ENCODE data around the gene CCM2. TPM values are rescaled to one million over a fixed set of nuclear protein-coding genes. Genes with fewer than 3 reads are reported as not detected.

CCM2 gene
- total and polyA plus RNA-seq, 4 donors = 21.7 to 57.6 (median 51.1) TPM

DNA sequence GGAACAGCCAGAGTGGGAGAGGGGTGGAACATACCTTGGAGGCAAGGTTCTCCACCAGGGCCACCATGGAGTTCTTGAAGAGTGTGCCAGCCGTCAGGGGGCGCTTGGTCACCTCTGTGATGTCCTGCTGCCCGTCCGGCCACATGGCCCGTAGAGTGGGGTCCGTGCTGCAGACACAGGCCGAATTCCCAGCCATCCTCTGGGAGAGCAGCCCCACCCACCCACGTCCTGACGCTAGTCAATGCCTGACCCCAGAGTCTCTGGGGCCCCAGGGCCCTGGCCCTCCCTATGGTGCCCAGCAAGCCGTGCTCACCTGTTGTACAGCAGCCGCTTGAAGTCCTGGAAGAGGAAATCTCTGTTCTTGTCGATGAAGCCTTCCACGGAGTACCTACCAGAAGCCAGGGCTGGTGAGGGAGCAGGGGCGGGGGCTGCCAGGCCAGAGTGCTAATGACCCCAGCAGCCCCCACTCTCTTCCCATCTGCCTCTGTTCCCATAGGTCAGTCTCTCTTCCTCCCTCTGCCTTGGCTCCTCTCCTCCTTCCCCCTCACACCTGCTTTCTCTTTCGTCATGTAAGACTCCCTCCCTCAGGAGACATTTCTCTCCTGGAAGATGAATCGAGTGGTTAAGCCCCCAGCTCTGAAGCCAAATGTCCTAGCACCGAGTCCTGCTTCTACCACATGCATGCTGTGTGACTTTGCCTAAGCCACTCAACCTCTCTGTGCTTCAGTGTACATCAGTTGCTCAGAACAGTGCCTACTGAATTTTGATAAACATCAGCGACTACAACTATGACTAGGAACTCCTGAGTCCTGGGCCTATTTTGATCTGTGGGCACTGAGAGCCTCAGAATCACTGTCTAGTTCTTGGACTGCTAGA lies 32.2 kb upstream of the CCM2 start:
- WGBS, 2 donors = 78 to 82% methylated on average over 15 to 18 of the region's 18 CpGs
- H3K27ac ChIP-seq (ENCODE audit: low read depth in 1 of 2, low read length in 1 of 2) = no peak overlapping the region
- TF ChIP-seq, protein P1, sequence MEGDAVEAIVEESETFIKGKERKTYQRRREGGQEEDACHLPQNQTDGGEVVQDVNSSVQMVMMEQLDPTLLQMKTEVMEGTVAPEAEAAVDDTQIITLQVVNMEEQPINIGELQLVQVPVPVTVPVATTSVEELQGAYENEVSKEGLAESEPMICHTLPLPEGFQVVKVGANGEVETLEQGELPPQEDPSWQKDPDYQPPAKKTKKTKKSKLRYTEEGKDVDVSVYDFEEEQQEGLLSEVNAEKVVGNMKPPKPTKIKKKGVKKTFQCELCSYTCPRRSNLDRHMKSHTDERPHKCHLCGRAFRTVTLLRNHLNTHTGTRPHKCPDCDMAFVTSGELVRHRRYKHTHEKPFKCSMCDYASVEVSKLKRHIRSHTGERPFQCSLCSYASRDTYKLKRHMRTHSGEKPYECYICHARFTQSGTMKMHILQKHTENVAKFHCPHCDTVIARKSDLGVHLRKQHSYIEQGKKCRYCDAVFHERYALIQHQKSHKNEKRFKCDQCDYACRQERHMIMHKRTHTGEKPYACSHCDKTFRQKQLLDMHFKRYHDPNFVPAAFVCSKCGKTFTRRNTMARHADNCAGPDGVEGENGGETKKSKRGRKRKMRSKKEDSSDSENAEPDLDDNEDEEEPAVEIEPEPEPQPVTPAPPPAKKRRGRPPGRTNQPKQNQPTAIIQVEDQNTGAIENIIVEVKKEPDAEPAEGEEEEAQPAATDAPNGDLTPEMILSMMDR (IDR thresholded peaks at IDR 0.05; ENCODE audit: control extremely low read depth, extremely low read depth) = no peak
- H3K36me3 ChIP-seq (ENCODE audit: control insufficient read depth in 4 of 4, insufficient read depth in 4 of 4, low read length in 4 of 4) = peaks cover 0 to 16% (median 0%) of the 10 kb centered on the region in 4 donors
- no peaks in the 10 kb centered on the region for H3K9me3 ChIP-seq (ENCODE audit: control insufficient read depth in 4 of 4, insufficient read depth in 3 of 4, low read length in 3 of 4)
- ATAC-seq (ENCODE audit: insufficient read depth, low FRiP score) = no peak
- H3K4me1 ChIP-seq (ENCODE audit: control insufficient read depth in 5 of 5, insufficient read depth in 5 of 5, low read length in 5 of 5) = peaks cover 0 to 2% (median 0%) of the 10 kb centered on the region in 5 donors
- H3K27me3 ChIP-seq (ENCODE audit: control insufficient read depth in 3 of 3, insufficient read depth in 3 of 3, low read length in 2 of 3) = peaks cover 0 to 7% (median 0%) of the 10 kb centered on the region in 3 donors
- no peak overlapping the region for H3K9ac ChIP-seq (ENCODE audit: insufficient read depth in 1 of 2, low read length in 2 of 2)
- no peak overlapping the region for H3K4me3 ChIP-seq
- peak; percentile 22 to 37 (median 31) for DNase-seq

DNA sequence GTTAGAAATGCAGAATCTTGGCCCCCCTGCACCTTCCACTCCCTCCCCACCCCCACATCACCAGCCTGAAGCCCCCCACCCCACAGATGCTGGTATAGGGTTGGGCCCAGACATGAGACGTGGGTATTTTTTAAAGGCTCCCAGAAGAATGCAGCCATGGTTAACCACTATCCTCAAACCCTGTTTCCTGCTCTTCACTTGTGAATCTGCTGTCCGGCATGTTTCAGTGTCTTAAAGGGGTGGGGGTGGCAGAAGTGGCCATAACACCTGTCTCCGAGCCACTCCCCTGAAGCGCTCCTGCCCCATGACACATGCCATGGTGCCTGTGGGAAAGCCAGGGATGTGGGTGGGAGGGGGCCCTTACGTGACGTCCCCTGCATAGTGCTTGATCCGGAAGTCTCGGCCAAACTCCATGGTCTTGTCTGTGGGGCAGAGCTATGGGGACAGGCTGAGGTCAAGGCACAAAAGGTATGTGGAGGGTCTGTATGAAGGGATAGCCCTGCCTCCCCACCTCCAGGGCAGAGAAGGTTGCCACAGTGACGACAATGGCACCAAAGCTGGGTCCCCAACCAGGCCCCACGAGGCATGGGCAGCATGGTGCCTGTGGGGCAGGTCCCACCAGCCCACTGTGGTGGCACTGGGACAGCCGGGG lies 30.8 kb upstream of the CCM2 start:
- H3K4me1 ChIP-seq (ENCODE audit: control insufficient read depth in 5 of 5, insufficient read depth in 5 of 5, low read length in 5 of 5) = no peaks in the 10 kb centered on the region
- no peak overlapping the region for H3K4me3 ChIP-seq
- H3K27me3 ChIP-seq (ENCODE audit: control insufficient read depth in 3 of 3, insufficient read depth in 3 of 3, low read length in 2 of 3) = no peaks in the 10 kb centered on the region
- H3K9ac ChIP-seq (ENCODE audit: insufficient read depth in 1 of 2, low read length in 2 of 2) = no peak overlapping the region
- WGBS, 2 donors = 92 to 98% methylated on average over 11 of the region's 11 CpGs
- TF ChIP-seq, protein P1 (IDR thresholded peaks at IDR 0.05; ENCODE audit: control extremely low read depth, extremely low read depth) = no peak
- no peaks in the 10 kb centered on the region for H3K9me3 ChIP-seq (ENCODE audit: control insufficient read depth in 4 of 4, insufficient read depth in 3 of 4, low read length in 3 of 4)
- H3K36me3 ChIP-seq (ENCODE audit: control insufficient read depth in 4 of 4, insufficient read depth in 4 of 4, low read length in 4 of 4) = peaks cover 0 to 12% (median 0%) of the 10 kb centered on the region in 4 donors
- ATAC-seq (ENCODE audit: insufficient read depth, low FRiP score) (no peak), DNase-seq (no peak)
- H3K27ac ChIP-seq (ENCODE audit: low read depth in 1 of 2, low read length in 1 of 2) = no peak overlapping the region

DNA sequence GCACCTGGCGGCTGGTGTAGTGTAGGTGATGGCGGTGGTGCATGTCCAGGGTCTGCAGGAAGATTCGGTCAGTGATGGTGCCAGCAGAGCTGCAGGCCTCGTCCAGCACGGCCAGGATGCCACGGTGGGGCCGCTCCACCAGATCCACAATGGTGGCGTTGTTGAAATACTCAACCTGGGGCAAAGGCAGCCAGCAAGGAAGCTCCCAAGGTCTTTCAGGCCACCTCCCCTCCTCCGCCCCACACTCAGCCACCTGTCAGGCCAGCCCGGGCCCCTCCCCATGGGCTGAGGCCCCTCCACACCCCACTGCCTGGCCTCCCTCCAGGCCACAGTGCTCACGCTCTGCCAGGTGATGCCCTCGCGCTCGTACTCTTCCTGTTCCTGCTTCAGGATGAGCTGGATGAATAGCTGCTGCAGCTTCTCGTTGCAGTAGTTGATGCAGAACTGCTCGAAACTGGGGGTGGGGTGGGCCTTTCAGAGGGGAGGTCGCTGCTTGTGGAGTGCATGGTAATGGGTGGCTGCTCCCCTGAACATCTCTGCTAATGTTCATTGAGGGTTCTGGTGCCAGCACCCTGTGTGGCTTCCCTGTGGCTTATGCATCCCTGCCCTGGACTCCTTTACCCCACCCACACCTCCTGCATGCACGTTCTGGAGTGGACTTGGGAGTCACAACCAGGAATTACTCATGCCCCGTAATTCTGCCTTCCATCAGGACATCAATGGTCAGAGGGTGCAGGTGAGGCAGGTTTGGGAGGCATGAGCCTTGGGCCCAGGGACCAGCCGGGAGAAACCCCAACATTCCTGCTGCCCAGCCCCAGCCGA lies 30.1 kb upstream of the CCM2 start:
- Histone ChIP-seq H3K27me3 (ENCODE audit: control insufficient read depth in 3 of 3, insufficient read depth in 3 of 3, low read length in 2 of 3) (no peaks in the 10 kb centered on the region), H3K36me3 (ENCODE audit: control insufficient read depth in 4 of 4, insufficient read depth in 4 of 4, low read length in 4 of 4) (peaks cover 0 to 12% (median 0%) of the 10 kb centered on the region in 4 donors), H3K4me1 (ENCODE audit: control insufficient read depth in 5 of 5, insufficient read depth in 5 of 5, low read length in 5 of 5) (no peaks in the 10 kb centered on the region), H3K27ac (ENCODE audit: low read depth in 1 of 2, low read length in 1 of 2) (no peak overlapping the region), H3K9ac (ENCODE audit: insufficient read depth in 1 of 2, low read length in 2 of 2) (no peak overlapping the region), H3K9me3 (ENCODE audit: control insufficient read depth in 4 of 4, insufficient read depth in 3 of 4, low read length in 3 of 4) (no peaks in the 10 kb centered on the region), H3K4me3 (no peak overlapping the region)
- DNase-seq (no peak), ATAC-seq (ENCODE audit: insufficient read depth, low FRiP score) (no peak)
- TF ChIP-seq, protein P1 (IDR thresholded peaks at IDR 0.05; ENCODE audit: control extremely low read depth, extremely low read depth) = no peak
- WGBS, 2 donors = 80 to 81% methylated on average over 19 to 21 of the region's 21 CpGs

Measured in lung (tissue), 12 donors.